Fibroblast of pulmonary artery (primary cell): ENCODE results near the gene ECPAS.
"Not testable (repeated sequence)": the region's sequence is repeated elsewhere in the genome, so short reads cannot be mapped to it uniquely, and the experiment has no call there.

ENCODE experiments used
- DNase-seq: peaks from one replicate; pipeline ENCODE4 v3.0.0-alpha.2; 2010; ENCODE audit warnings: low read depth
- H3K4me3 ChIP-seq: replicated peaks from 2 replicates; pipeline ENCODE4 v1.5.1; 2011; ENCODE audit warnings: low read depth, mild to moderate bottlenecking, control low read depth, low read length, moderate library complexity
- CTCF ChIP-seq: IDR thresholded peaks from 2 replicates; pipeline ENCODE4 v1.5.1; 2011; ENCODE audit warnings: mild to moderate bottlenecking, control low read depth, low read length, inconsistent platforms; ENCODE audit errors: missing control alignments

Gene ECPAS

GRCh38 chr9:111455638-111456037, 28.5 kb downstream of the ECPAS start:
- DNase-seq, result no peak
- no peak for TF ChIP-seq CTCF
- no peak overlapping the region for H3K4me3 ChIP-seq

DNA sequence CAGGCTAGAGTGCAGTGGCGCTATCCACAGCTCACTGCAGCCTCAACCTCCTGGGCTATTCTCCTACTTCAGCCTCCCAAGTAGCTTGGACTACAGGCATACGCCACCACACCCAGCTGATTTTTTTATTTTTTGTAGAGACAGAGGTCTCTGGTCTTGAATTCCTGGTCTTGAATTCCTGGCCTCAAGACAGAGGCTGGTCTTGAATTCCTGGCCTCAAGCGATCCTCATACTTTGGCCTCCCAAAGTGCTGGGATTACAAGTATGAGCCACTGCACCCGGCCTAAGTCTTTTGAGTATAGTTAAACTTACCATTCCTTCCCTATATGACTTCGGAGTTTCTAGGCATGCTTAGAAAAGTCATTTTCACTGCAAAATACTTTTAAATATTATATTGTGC, 29.4 kb downstream of the ECPAS start:
- no peak for TF ChIP-seq CTCF
- no peak overlapping the region for H3K4me3 ChIP-seq
- DNase-seq, result no peak

DNA sequence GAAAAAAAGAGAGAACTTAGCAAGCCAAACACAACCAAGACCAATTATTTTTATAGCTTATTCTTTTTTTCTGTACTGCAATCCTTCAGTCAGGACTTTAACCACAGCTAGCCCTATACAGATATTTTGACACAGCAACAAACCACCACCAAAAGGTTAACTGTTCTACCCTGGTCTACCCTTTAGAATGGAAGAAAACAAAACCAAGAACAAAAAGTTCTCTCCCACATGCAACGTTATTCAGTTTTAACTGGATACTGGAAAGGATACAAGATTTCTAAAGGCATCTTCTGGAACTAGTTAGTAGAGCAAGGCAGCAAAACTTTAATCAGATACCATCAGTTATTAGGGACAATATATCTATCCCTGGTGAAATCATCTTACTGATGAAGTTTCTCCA, 32.6 kb downstream of the ECPAS start:
- no peak for DNase-seq
- no peak for TF ChIP-seq CTCF
- no peak overlapping the region for H3K4me3 ChIP-seq

GRCh38 chr9:111450124-111450523, 34.1 kb downstream of the ECPAS start:
- DNase-seq, result no peak
- no peak overlapping the region for H3K4me3 ChIP-seq
- TF ChIP-seq CTCF, result no peak

- DNase-seq, result no peak
- H3K4me3 ChIP-seq, result no peak overlapping the region
- TF ChIP-seq CTCF, result no peak
Observed at GRCh38 chr9:111449705-111450104, 34.5 kb downstream of the ECPAS start.

DNA sequence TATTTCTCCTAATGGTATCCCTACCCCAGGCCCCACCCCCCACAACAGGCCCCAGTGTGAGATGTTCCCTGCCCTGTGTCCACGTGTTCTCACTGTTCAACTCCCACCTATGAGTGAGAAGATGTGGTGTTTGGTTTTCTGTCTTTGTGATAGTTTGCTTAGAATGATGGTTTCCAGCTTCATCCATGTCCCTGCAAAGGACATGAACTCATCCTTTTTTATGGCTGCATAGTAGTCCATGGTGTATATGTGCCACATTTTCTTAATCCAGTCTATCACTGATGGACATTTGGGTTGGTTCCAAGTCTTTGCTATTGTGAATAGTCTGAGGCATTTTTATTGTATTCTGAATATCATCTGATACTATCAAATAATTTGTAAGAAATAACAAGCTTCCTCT, 38.4 kb downstream of the ECPAS start:
- H3K4me3 ChIP-seq, DNase-seq: not testable (repeated sequence)

DNA sequence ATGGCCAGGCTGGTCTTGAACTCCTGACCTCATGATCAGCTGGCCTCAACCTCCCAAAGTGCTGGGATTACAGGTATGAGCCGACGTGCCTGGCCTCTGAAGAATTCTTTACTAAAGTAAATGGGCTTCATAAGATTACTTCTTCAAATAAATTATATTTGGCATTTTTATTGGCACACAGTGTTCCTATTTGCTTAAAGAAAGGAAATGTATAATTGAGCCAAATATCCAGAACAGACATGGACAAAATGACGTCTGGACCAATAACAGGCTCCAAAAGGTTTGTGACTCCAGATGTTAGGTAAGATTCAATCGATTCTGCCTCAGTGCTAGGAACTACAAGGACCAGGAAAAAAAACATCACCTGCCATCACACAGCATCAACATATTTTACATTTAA, 40.7 kb downstream of the ECPAS start:
- H3K4me3 ChIP-seq, result no peak overlapping the region
- DNase-seq, result no peak
- TF ChIP-seq CTCF, result no peak
